ENCODE data around the gene NCAM2.

NCAM2 gene

DNA sequence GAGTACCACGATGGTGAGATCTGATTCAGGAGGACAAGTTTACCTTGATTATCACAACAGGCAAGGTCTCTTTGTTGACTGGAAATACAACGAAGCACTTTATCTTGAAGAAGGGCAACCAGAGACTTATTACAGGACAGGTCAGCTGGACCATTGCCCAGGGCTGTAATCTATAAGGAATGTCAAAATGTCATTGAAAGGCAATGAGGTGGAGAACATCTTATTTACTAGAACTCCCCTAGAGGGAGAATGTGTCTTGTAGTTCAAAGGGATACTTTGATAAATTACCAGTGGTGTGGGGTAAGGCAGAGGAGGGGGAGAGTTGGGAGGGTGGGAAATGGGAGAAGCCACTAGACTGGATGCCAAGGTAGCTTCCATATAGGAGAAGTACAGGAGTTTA is 212.3 kb downstream of the NCAM2 start:
- peaks cover 11% of the 10 kb centered on the region for H3K4me1 Mint-ChIP-seq
- no peak for TF ChIP-seq CTCF (IDR thresholded peaks at IDR 0.05)
- peaks cover 6% of the 10 kb centered on the region for H3K27me3 Mint-ChIP-seq (ENCODE audit: low read depth, poor library complexity)
- H3K27ac Mint-ChIP-seq = peak overlapping the region; percentile 77
- no peaks in the 10 kb centered on the region for H3K9me3 Mint-ChIP-seq
- H3K36me3 Mint-ChIP-seq (ENCODE audit: low read depth) = no peaks in the 10 kb centered on the region
- DNase-seq = no peak
- no peak overlapping the region for H3K4me3 Mint-ChIP-seq

DNA sequence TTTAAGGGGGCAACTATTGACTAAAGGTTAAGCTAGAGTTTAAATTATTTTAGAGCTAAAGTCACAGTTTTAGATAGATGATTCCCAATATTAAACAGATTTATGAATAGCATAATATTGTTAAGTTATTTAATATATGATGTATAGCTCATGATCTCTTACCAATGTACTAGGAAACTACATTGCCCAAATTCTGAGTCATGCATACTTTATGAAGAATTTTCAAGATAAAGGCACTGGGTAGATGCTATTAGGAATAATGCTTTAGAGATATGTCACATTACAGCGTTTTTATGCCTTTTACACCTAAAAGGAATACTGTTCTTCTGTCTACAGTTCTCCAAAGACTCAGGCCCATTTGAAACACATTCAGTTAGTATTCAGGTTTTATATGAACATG is 215.1 kb downstream of the NCAM2 start:
- DNase-seq = no peak
- Mint-ChIP-seq H3K4me1 (peaks cover 11% of the 10 kb centered on the region), H3K4me3 (no peak overlapping the region), H3K27me3 (ENCODE audit: low read depth, poor library complexity) (peaks cover 9% of the 10 kb centered on the region), H3K36me3 (ENCODE audit: low read depth) (no peaks in the 10 kb centered on the region), H3K9me3 (no peaks in the 10 kb centered on the region), H3K27ac (no peak overlapping the region)
- no peak for TF ChIP-seq CTCF (IDR thresholded peaks at IDR 0.05)

- no peak for TF ChIP-seq CTCF (IDR thresholded peaks at IDR 0.05)
- H3K4me3 Mint-ChIP-seq = no peak overlapping the region
- DNase-seq = no peak
- peaks cover 6% of the 10 kb centered on the region for H3K27me3 Mint-ChIP-seq (ENCODE audit: low read depth, poor library complexity)
- peaks cover 1% of the 10 kb centered on the region for H3K4me1 Mint-ChIP-seq
- peaks cover 2% of the 10 kb centered on the region for H3K9me3 Mint-ChIP-seq
- H3K36me3 Mint-ChIP-seq (ENCODE audit: low read depth) = no peaks in the 10 kb centered on the region
- H3K27ac Mint-ChIP-seq = no peak overlapping the region
Observed at GRCh38 chr21:21216047-21216446, 217.8 kb downstream of the NCAM2 start.

DNA sequence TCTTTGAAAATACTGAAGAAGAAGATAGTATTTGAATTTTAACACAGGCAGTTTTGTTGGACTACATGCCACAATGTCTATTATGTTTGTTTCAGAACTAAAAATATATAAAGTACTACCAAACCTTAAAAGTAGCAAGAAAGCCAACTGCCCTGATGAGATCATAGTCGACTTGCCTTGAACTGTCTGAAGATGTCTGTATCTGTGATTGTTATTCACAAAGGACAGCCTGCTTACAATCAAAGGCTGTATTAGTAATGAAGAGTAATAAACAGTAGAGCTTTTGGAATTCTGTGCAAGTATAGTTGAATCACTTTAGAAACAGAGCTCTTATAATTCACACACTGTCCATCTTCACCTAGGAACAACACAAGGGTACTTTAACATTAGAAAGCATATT is 228.3 kb downstream of the NCAM2 start:
- Mint-ChIP-seq H3K27ac (no peak overlapping the region), H3K36me3 (ENCODE audit: low read depth) (no peaks in the 10 kb centered on the region), H3K9me3 (peaks cover 11% of the 10 kb centered on the region), H3K27me3 (ENCODE audit: low read depth, poor library complexity) (peaks cover 3% of the 10 kb centered on the region), H3K4me3 (no peak overlapping the region), H3K4me1 (no peaks in the 10 kb centered on the region)
- TF ChIP-seq CTCF (IDR thresholded peaks at IDR 0.05) = no peak
- DNase-seq = no peak

DNA sequence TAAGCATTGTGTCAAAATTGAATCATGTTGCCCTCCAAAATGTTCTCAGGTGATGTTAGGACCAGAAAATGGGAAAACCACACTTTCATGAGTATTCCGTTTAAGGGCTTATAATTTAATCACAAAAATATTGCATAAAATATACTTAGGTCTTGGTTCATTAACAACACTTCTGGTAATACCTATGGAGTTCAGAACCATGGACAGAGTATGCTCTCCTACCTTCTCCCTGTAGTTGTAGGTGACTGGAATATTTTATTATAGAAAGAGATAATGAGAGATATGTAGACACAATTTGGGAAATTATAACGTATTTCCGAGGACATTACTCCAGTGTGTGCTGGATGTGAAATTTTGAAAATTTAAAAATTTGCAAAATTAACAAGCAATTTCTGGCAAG is 232.5 kb downstream of the NCAM2 start:
- DNase-seq = no peak
- Mint-ChIP-seq H3K4me3 (no peak overlapping the region), H3K9me3 (no peaks in the 10 kb centered on the region), H3K27ac (no peak overlapping the region), H3K4me1 (no peaks in the 10 kb centered on the region), H3K36me3 (ENCODE audit: low read depth) (no peaks in the 10 kb centered on the region), H3K27me3 (ENCODE audit: low read depth, poor library complexity) (peaks cover 3% of the 10 kb centered on the region)
- TF ChIP-seq CTCF (IDR thresholded peaks at IDR 0.05) = no peak

- Mint-ChIP-seq H3K27ac (no peak overlapping the region), H3K27me3 (ENCODE audit: low read depth, poor library complexity) (no peaks in the 10 kb centered on the region), H3K4me3 (no peak overlapping the region), H3K36me3 (ENCODE audit: low read depth) (no peaks in the 10 kb centered on the region), H3K4me1 (no peaks in the 10 kb centered on the region), H3K9me3 (no peaks in the 10 kb centered on the region)
- no peak for TF ChIP-seq CTCF (IDR thresholded peaks at IDR 0.05)
- DNase-seq = no peak
Observed at GRCh38 chr21:21231913-21232312, 233.7 kb downstream of the NCAM2 start.
